Right lobe of liver (tissue), 4 donors: ENCODE results near the gene PSMC4.

Experiments used
- POLR2A ChIP-seq: fragments of 450-650 bp; IDR thresholded peaks from one replicate; pipeline ENCODE4 v1.6.1; 2017; ENCODE audit warnings: antibody characterized with exemption, mild to moderate bottlenecking
- TF ChIP-seq, protein P1 (sequence below), 4 donors: fragments of 200-600 bp in 3 of 4; fragments of 450-650 bp in 1 of 4; IDR thresholded peaks; one replicate each; pipeline versions ENCODE4 v1.5.1 to v1.8.0; 2016 to 2022; ENCODE audit warnings: antibody characterized with exemption in 4 of 4, mild to moderate bottlenecking in 2 of 4
- donor health status: DM: no; HTN: no; CAD: no.
- donor health status: DM: no; HTN: no; CAD: no.
- donor health status: DM: no; HTN: yes; CAD: no.

DNA sequence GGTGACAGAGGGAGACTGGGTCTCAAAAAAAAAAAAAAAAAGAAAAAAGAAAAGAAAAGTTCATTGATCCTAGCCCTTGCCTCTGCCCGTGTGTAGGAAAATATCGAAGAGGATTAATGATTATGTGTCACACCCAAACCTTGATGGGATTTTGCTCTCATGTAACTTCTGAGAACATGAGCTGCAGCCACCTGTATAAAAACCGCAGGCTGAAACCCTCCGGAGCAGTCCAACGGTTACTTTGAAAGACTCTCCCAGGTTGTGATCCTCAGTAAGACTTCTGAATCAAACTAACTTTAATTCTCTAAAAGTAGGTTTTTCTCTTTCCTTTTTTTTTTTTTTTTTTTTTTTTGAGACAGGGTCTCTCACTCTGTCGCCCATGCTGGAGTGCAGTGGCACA is 4.3 kb upstream of the PSMC4 start:
- TF ChIP-seq POLR2A, result no peak
- TF ChIP-seq, protein P1, sequence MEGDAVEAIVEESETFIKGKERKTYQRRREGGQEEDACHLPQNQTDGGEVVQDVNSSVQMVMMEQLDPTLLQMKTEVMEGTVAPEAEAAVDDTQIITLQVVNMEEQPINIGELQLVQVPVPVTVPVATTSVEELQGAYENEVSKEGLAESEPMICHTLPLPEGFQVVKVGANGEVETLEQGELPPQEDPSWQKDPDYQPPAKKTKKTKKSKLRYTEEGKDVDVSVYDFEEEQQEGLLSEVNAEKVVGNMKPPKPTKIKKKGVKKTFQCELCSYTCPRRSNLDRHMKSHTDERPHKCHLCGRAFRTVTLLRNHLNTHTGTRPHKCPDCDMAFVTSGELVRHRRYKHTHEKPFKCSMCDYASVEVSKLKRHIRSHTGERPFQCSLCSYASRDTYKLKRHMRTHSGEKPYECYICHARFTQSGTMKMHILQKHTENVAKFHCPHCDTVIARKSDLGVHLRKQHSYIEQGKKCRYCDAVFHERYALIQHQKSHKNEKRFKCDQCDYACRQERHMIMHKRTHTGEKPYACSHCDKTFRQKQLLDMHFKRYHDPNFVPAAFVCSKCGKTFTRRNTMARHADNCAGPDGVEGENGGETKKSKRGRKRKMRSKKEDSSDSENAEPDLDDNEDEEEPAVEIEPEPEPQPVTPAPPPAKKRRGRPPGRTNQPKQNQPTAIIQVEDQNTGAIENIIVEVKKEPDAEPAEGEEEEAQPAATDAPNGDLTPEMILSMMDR (IDR thresholded peaks at IDR 0.05), result no peak
